ENCODE data around the gene FANCC. TPM values are rescaled to one million over a fixed set of nuclear protein-coding genes. Genes with fewer than 3 reads are reported as not detected.

Gene FANCC
- total RNA-seq, 1 donor: 5.4 TPM

GRCh38 chr9:95118596-95118995, 198.9 kb downstream of the FANCC start:
- no peaks in the 10 kb centered on the region for H3K36me3 ChIP-seq (ENCODE audit: insufficient read depth, low read length)
- peak overlapping the region; percentile 1 for H3K27ac ChIP-seq (ENCODE audit: low read depth, low read length)
- no peak for TF ChIP-seq CTCF (IDR thresholded peaks at IDR 0.05; ENCODE audit: extremely low read depth, low read depth, low read length)
- H3K9me3 ChIP-seq (ENCODE audit: low read depth, low read length): no peaks in the 10 kb centered on the region
- no peaks in the 10 kb centered on the region for H3K79me2 ChIP-seq (ENCODE audit: insufficient read depth, low read length)
- H4K20me1 ChIP-seq (ENCODE audit: insufficient read depth, low read length): no peaks in the 10 kb centered on the region
- no peak for DNase-seq (ENCODE audit: insufficient read length, low spot score, missing footprints)
- H2AFZ ChIP-seq (ENCODE audit: low read length): no peak overlapping the region
- H3K4me3 ChIP-seq (ENCODE audit: insufficient read depth, low read length): no peak overlapping the region
- no peak overlapping the region for H3K4me2 ChIP-seq (ENCODE audit: insufficient read depth, low read length)
- no peaks in the 10 kb centered on the region for H3K27me3 ChIP-seq (ENCODE audit: insufficient read depth, low read length)
- peaks cover 7% of the 10 kb centered on the region for H3K4me1 ChIP-seq (ENCODE audit: insufficient read depth, low read length)

GRCh38 chr9:95116808-95117204, 200.7 kb downstream of the FANCC start:
- no peaks in the 10 kb centered on the region for H3K27me3 ChIP-seq (ENCODE audit: insufficient read depth, low read length)
- peaks cover 10% of the 10 kb centered on the region for H3K36me3 ChIP-seq (ENCODE audit: insufficient read depth, low read length)
- H3K27ac ChIP-seq (ENCODE audit: low read depth, low read length): no peak overlapping the region
- TF ChIP-seq CTCF (IDR thresholded peaks at IDR 0.05; ENCODE audit: extremely low read depth, low read depth, low read length): no peak
- no peak overlapping the region for H3K4me2 ChIP-seq (ENCODE audit: insufficient read depth, low read length)
- H2AFZ ChIP-seq (ENCODE audit: low read length): no peak overlapping the region
- no peaks in the 10 kb centered on the region for H3K9me3 ChIP-seq (ENCODE audit: low read depth, low read length)
- no peak overlapping the region for H3K4me3 ChIP-seq (ENCODE audit: insufficient read depth, low read length)
- no peaks in the 10 kb centered on the region for H4K20me1 ChIP-seq (ENCODE audit: insufficient read depth, low read length)
- no peak for DNase-seq (ENCODE audit: insufficient read length, low spot score, missing footprints)
- H3K79me2 ChIP-seq (ENCODE audit: insufficient read depth, low read length): no peaks in the 10 kb centered on the region
- peaks cover 7% of the 10 kb centered on the region for H3K4me1 ChIP-seq (ENCODE audit: insufficient read depth, low read length)

- Histone ChIP-seq H3K4me2 (ENCODE audit: insufficient read depth, low read length) (no peak overlapping the region), H4K20me1 (ENCODE audit: insufficient read depth, low read length) (no peaks in the 10 kb centered on the region), H3K79me2 (ENCODE audit: insufficient read depth, low read length) (no peaks in the 10 kb centered on the region), H2AFZ (ENCODE audit: low read length) (no peak overlapping the region), H3K4me1 (ENCODE audit: insufficient read depth, low read length) (peaks cover 4% of the 10 kb centered on the region), H3K4me3 (ENCODE audit: insufficient read depth, low read length) (no peak overlapping the region), H3K36me3 (ENCODE audit: insufficient read depth, low read length) (peaks cover 16% of the 10 kb centered on the region), H3K9me3 (ENCODE audit: low read depth, low read length) (no peaks in the 10 kb centered on the region), H3K27ac (ENCODE audit: low read depth, low read length) (no peak overlapping the region), H3K27me3 (ENCODE audit: insufficient read depth, low read length) (no peaks in the 10 kb centered on the region)
- no peak for DNase-seq (ENCODE audit: insufficient read length, low spot score, missing footprints)
- peak; percentile 23 for TF ChIP-seq CTCF (IDR thresholded peaks at IDR 0.05; ENCODE audit: extremely low read depth, low read depth, low read length)
These were observed 201.3 kb downstream of the FANCC start for GRCh38 chr9:95116002-95116807.

- Histone ChIP-seq H3K4me2 (ENCODE audit: insufficient read depth, low read length) (no peak overlapping the region), H3K4me3 (ENCODE audit: insufficient read depth, low read length) (no peak overlapping the region), H2AFZ (ENCODE audit: low read length) (no peak overlapping the region), H3K4me1 (ENCODE audit: insufficient read depth, low read length) (no peaks in the 10 kb centered on the region), H3K27me3 (ENCODE audit: insufficient read depth, low read length) (no peaks in the 10 kb centered on the region), H3K27ac (ENCODE audit: low read depth, low read length) (no peak overlapping the region), H3K9me3 (ENCODE audit: low read depth, low read length) (no peaks in the 10 kb centered on the region), H3K36me3 (ENCODE audit: insufficient read depth, low read length) (peaks cover 18% of the 10 kb centered on the region), H3K79me2 (ENCODE audit: insufficient read depth, low read length) (no peaks in the 10 kb centered on the region), H4K20me1 (ENCODE audit: insufficient read depth, low read length) (no peaks in the 10 kb centered on the region)
- TF ChIP-seq CTCF (IDR thresholded peaks at IDR 0.05; ENCODE audit: extremely low read depth, low read depth, low read length): no peak
- DNase-seq (ENCODE audit: insufficient read length, low spot score, missing footprints): no peak
These were observed 202.4 kb downstream of the FANCC start for GRCh38 chr9:95115104-95115503.

Measured in osteoblast (primary cell).